H1 (cell line): ENCODE measurements around the gene METAP1D. TPM values are rescaled to one million over a fixed set of nuclear protein-coding genes. Genes with fewer than 3 reads are reported as not detected.

Experiments
- CTCF ChIA-PET: fragments of 300-600 bp; sonication (Branson Sonifier 250); formaldehyde crosslinking; loops from one replicate; lab custom pipeline; 2021; ENCODE audit not compliant: partially characterized antibody; lab: Charles Lee
- POLR2A ChIA-PET: fragments of 300-600 bp; sonication (Branson Sonifier 250); formaldehyde crosslinking; loops from one replicate; lab custom pipeline; 2021; ENCODE audit warnings: inconsistent platforms; ENCODE audit not compliant: partially characterized antibody; lab: Charles Lee
- DNase-seq, 2 experiments: peaks; one replicate each; pipeline versions ENCODE4 v3.0.0 to v3.0.0-alpha.2; 2010 to 2022; ENCODE audit warnings: low spot score in 2 of 2, low read depth in 1 of 2, mixed read lengths in 1 of 2
- FAIRE-seq: peaks from 2 replicates; lab custom pipeline; 2011; peaks lifted over from hg19 to GRCh38; lab: Jason Lieb, UNC
- H2AFZ ChIP-seq: 2 replicates; pipeline ENCODE4 v1.8.1; 2012; ENCODE audit warnings: low read length, inconsistent platforms
- H2AK5ac ChIP-seq: 2 replicates; pipeline ENCODE4 v1.6.1; 2013; ENCODE audit warnings: low read depth, low read length
- H2BK120ac ChIP-seq: replicated peaks from 2 replicates; pipeline ENCODE3; 2013; ENCODE audit warnings: low read depth, low read length, inconsistent platforms
- H2BK12ac ChIP-seq: 2 replicates; pipeline ENCODE4 v1.6.1; 2013; ENCODE audit warnings: low read depth, low read length
- H2BK15ac ChIP-seq: 2 replicates; pipeline ENCODE4 v1.6.1; 2013; ENCODE audit warnings: low read length
- H2BK20ac ChIP-seq: 2 replicates; pipeline ENCODE4 v1.6.1; 2013; ENCODE audit warnings: low read length
- H2BK5ac ChIP-seq: 2 replicates; pipeline ENCODE4 v1.6.1; 2013; ENCODE audit warnings: low read depth, low read length
- H3K14ac ChIP-seq: 2 replicates; pipeline ENCODE4 v1.6.1; 2013; ENCODE audit warnings: inconsistent platforms; ENCODE audit not compliant: insufficient read length
- H3K18ac ChIP-seq: 2 replicates; pipeline ENCODE4 v1.6.1; 2013; ENCODE audit warnings: low read length; ENCODE audit errors: extremely low read depth
- H3K23ac ChIP-seq: 2 replicates; pipeline ENCODE4 v1.6.1; 2013; ENCODE audit warnings: inconsistent platforms; ENCODE audit not compliant: insufficient read length
- H3K23me2 ChIP-seq: 2 replicates; pipeline ENCODE4 v1.6.1; 2013; ENCODE audit warnings: low read depth, low read length
- H3K27ac ChIP-seq: 2 replicates; pipeline ENCODE4 v1.6.1; 2011; ENCODE audit warnings: low read depth, low read length, inconsistent platforms
- H3K27me3 ChIP-seq, 4 experiments: replicated peaks in 1 of 4; 1 replicate in 1 of 4; 2 replicates in 3 of 4; pipeline versions ENCODE4 v1.6.1 to v1.8.1; 2011 to 2013; ENCODE audit warnings: low read length in 3 of 4, mild to moderate bottlenecking in 3 of 4, inconsistent platforms in 2 of 4, mixed read lengths in 2 of 4, moderate library complexity in 1 of 4; ENCODE audit not compliant: control insufficient read depth in 3 of 4, insufficient read depth in 3 of 4; ENCODE audit errors: extremely low read depth in 1 of 4
- H3K36me3 ChIP-seq, 4 experiments: 2 replicates each; pipeline versions ENCODE4 v1.6.1 to v1.8.1; 2011 to 2013; ENCODE audit warnings: mild to moderate bottlenecking in 4 of 4, low read length in 3 of 4, moderate library complexity in 2 of 4, control low read depth in 1 of 4, inconsistent platforms in 1 of 4; ENCODE audit not compliant: insufficient read depth in 4 of 4, control insufficient read depth in 2 of 4
- H3K4ac ChIP-seq: replicated peaks from 2 replicates; pipeline ENCODE3; 2013; ENCODE audit warnings: low read length, low read depth, mixed read lengths, inconsistent platforms; ENCODE audit not compliant: insufficient read length
- H3K4me1 ChIP-seq, 4 experiments: replicated peaks in 1 of 4; 1 replicate in 1 of 4; 2 replicates in 3 of 4; pipeline versions ENCODE4 v1.6.1 to v1.8.1; 2011 to 2013; ENCODE audit warnings: low read length in 3 of 4, inconsistent platforms in 2 of 4, mixed read lengths in 1 of 4; ENCODE audit not compliant: insufficient read depth in 4 of 4, control insufficient read depth in 3 of 4
- H3K4me2 ChIP-seq, 2 experiments: 2 replicates each; pipeline versions ENCODE4 v1.6.1 to v1.8.1; 2011 to 2013; ENCODE audit warnings: low read depth in 2 of 2, low read length in 2 of 2, control low read depth in 1 of 2, inconsistent platforms in 1 of 2, mild to moderate bottlenecking in 1 of 2; ENCODE audit not compliant: insufficient read depth in 1 of 2
- H3K4me3 ChIP-seq, 4 experiments: fragments of 200-600, 300-600 bp in 1 of 4; sonication (generic), shearing (Covaris generic), sonication (Bioruptor Twin) in 1 of 4; 2 replicates each; pipeline versions ENCODE4 v1.5.1 to v1.8.1; 2011 to 2016; ENCODE audit warnings: low read length in 4 of 4, low read depth in 3 of 4, control low read depth in 2 of 4, inconsistent platforms in 2 of 4, mild to moderate bottlenecking in 2 of 4, mixed read lengths in 1 of 4, moderate library complexity in 1 of 4; ENCODE audit not compliant: insufficient read depth in 2 of 4; ENCODE audit errors: extremely low read depth in 1 of 4
- H3K56ac ChIP-seq: replicated peaks from 2 replicates; pipeline ENCODE3; 2013; ENCODE audit warnings: low read depth, mild to moderate bottlenecking, mixed read lengths, low read length, inconsistent platforms; ENCODE audit not compliant: insufficient read length
- H3K79me1 ChIP-seq: 2 replicates; pipeline ENCODE4 v1.6.1; 2013; ENCODE audit warnings: low read depth, low read length, control low read depth
- H3K79me2 ChIP-seq, 2 experiments: 2 replicates each; pipeline versions ENCODE4 v1.6.1 to v1.8.1; 2012 to 2013; ENCODE audit warnings: low read length in 2 of 2, mild to moderate bottlenecking in 2 of 2, inconsistent platforms in 1 of 2; ENCODE audit not compliant: insufficient read depth in 2 of 2, control insufficient read depth in 1 of 2
- H3K9ac ChIP-seq, 4 experiments: replicated peaks in 1 of 4; 1 replicate in 1 of 4; 2 replicates in 3 of 4; pipeline versions ENCODE4 v1.6.1 to v1.8.1; 2011 to 2013; ENCODE audit warnings: low read depth in 3 of 4, low read length in 3 of 4, control low read depth in 2 of 4, mild to moderate bottlenecking in 2 of 4, moderate library complexity in 2 of 4, inconsistent platforms in 1 of 4; ENCODE audit errors: extremely low read depth in 1 of 4
- H3K9me3 ChIP-seq, 2 experiments: 2 replicates each; pipeline versions ENCODE4 v1.6.1 to v1.8.1; 2012 to 2013; ENCODE audit warnings: mild to moderate bottlenecking in 2 of 2, moderate library complexity in 2 of 2, control low read depth in 1 of 2, inconsistent platforms in 1 of 2, low read depth in 1 of 2, low read length in 1 of 2, mixed read lengths in 1 of 2; ENCODE audit not compliant: insufficient read depth in 2 of 2
- H4K20me1 ChIP-seq, 2 experiments: replicated peaks in 1 of 2; 2 replicates each; pipeline versions ENCODE3 to v1.8.1; 2011 to 2013; ENCODE audit warnings: inconsistent platforms in 2 of 2, low read length in 2 of 2, mild to moderate bottlenecking in 1 of 2; ENCODE audit not compliant: insufficient read depth in 2 of 2, control insufficient read depth in 1 of 2
- H4K5ac ChIP-seq: 2 replicates; pipeline ENCODE4 v1.6.1; 2013; ENCODE audit warnings: low read length, low read depth, mixed read lengths, inconsistent platforms; ENCODE audit not compliant: insufficient read length
- H4K8ac ChIP-seq: 2 replicates; pipeline ENCODE4 v1.8.0; 2013; ENCODE audit warnings: mild to moderate bottlenecking, moderate library complexity, low read length, inconsistent platforms; ENCODE audit not compliant: insufficient read depth; ENCODE audit errors: extremely low read depth
- H4K91ac ChIP-seq: replicated peaks from 2 replicates; pipeline ENCODE3; 2013; ENCODE audit warnings: low read length, mixed read lengths, inconsistent platforms; ENCODE audit not compliant: insufficient read length
- ASH2L ChIP-seq: fragments of 200-600, 300-600 bp; sonication (generic); IDR thresholded peaks from one replicate; pipeline ENCODE4 v1.7.1; 2017; ENCODE audit warnings: low read length
- BCL11A ChIP-seq, 2 experiments: IDR thresholded peaks; one replicate each; pipeline ENCODE4 v1.6.1; 2011; ENCODE audit warnings: low read depth in 2 of 2, low read length in 2 of 2, mild to moderate bottlenecking in 2 of 2
- CHD2 ChIP-seq: IDR thresholded peaks from 2 replicates; pipeline ENCODE4 v1.6.1; 2012; ENCODE audit warnings: low read length, improper control_type of control experiment
- FOSL1 ChIP-seq: IDR thresholded peaks from 2 replicates; pipeline ENCODE4 v1.6.1; 2011; ENCODE audit warnings: mild to moderate bottlenecking, low read depth, low read length, moderate library complexity; ENCODE audit not compliant: insufficient read depth
- SIN3A ChIP-seq, 2 experiments: IDR thresholded peaks in 1 of 2; conservative IDR thresholded peaks in 1 of 2; 2 replicates each; pipeline ENCODE4 v1.6.1; 2011 to 2012; ENCODE audit warnings: low read length in 2 of 2, improper control_type of control experiment in 1 of 2, low read depth in 1 of 2, mild to moderate bottlenecking in 1 of 2
- SIX5 ChIP-seq: IDR thresholded peaks from 2 replicates; pipeline ENCODE4 v1.6.1; 2011; ENCODE audit warnings: mild to moderate bottlenecking, low read depth, low read length
- SP4 ChIP-seq: IDR thresholded peaks from 2 replicates; pipeline ENCODE4 v1.6.1; 2012; ENCODE audit warnings: low read length, inconsistent platforms
- SUZ12 ChIP-seq: fragments of 200-600 bp; sonication (generic); IDR thresholded peaks from 2 replicates; pipeline ENCODE4 v1.6.1; 2012; ENCODE audit warnings: mild to moderate bottlenecking, inconsistent platforms, low read length, moderate library complexity, mixed read lengths
- YY1 ChIP-seq: IDR thresholded peaks from 2 replicates; pipeline ENCODE4 v1.6.1; 2011; ENCODE audit warnings: low read depth, mild to moderate bottlenecking, low read length
- WGBS, 2 experiments: shearing (Covaris generic) in 1 of 2; methylation state at CpG; one replicate each; pipeline versions ENCODE4 v1.1.6 to v1.1.7; 2013 to 2015; ENCODE audit warnings: low lambda C conversion rate in 2 of 2, mixed read lengths in 2 of 2, inconsistent platforms in 1 of 2, low coverage in 1 of 2, missing lambda C conversion rate in 1 of 2; ENCODE audit not compliant: insufficient replicate concordance in 2 of 2, insufficient coverage in 1 of 2, insufficient read length in 1 of 2; ENCODE audit errors: extremely low coverage in 1 of 2, missing lambda C conversion rate in 1 of 2; 5-methylcytosine and 5-hydroxymethylcytosine counted together
- polyA plus RNA-seq, 7 experiments: library from polyadenylated mRNA; depleted of rRNA in 3 of 7; stranded (reverse) in 5 of 7; unstranded in 2 of 7; fragments of >200 nt in 5 of 7; fragments of 200-250 nt in 2 of 7; gene quantifications; 1 replicate in 5 of 7; 2 replicates in 1 of 7; 4 replicates in 1 of 7; pipeline versions ENCODE4 v1.2.1 to v1.2.3, GENCODE V29; 2011 to 2013; ENCODE audit warnings: missing spikeins in 2 of 7, mixed read lengths in 2 of 7
- total RNA-seq: library from RNA; stranded (reverse); fragmentation: NEBNext Ultra II Directional; extraction: Animal tissue kit (Norgen Biotek cat#: 25700); gene quantifications from 2 replicates; pipeline ENCODE4 v1.2.1, GENCODE V29; 2021

The METAP1D gene
- total and polyA plus RNA-seq, 2 of the 8 experiments (the other 6 are each of a cell fraction or from before 2014, with no cell fraction given), result 3.9 to 6.2 TPM

DNA sequence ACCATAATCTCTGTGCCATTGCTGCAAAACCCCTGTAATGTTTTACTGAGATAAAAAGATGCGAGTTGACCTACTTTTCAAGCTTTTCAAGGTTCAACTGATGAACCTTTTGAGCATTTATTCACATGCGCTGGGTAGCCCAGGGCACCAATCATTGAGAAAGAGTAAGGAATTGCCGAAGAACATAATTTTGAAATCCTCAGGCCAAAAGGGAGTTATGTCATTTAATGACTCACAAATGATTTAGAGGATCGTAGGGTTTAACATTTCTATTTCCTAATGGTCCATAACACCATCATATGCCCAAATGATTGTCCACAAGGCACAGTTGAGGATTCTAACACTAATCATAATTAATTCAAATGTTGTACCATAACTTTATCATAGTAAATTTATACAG lies 65.4 kb downstream of the METAP1D start:
- CTCF ChIA-PET, result no interaction called here
- H3K14ac ChIP-seq, result no peak overlapping the region
- FAIRE-seq, result no peak

More for the DNA sequence above, 65.4 kb downstream of the METAP1D start:
- Histone ChIP-seq H4K5ac (no peak overlapping the region), H3K27ac (no peak overlapping the region), H3K36me3 (no peaks in the 10 kb centered on the region), H3K4me3 (no peak overlapping the region), H4K91ac (no peak overlapping the region), H2BK20ac (no peak overlapping the region), H3K9ac (no peak overlapping the region), H3K4ac (no peak overlapping the region), H3K23me2 (no peaks in the 10 kb centered on the region), H3K18ac (no peak overlapping the region), H3K23ac (no peak overlapping the region), H2BK15ac (no peak overlapping the region), H2BK5ac (no peak overlapping the region), H4K8ac (no peak overlapping the region), H2BK120ac (no peak overlapping the region), H3K79me1 (no peaks in the 10 kb centered on the region), H3K4me2 (no peak overlapping the region), H2AFZ (no peak overlapping the region), H3K27me3 (no peaks in the 10 kb centered on the region), H2BK12ac (no peak overlapping the region), H3K9me3 (no peaks in the 10 kb centered on the region), H3K79me2 (no peaks in the 10 kb centered on the region), H3K4me1 (no peaks in the 10 kb centered on the region), H4K20me1 (no peaks in the 10 kb centered on the region), H3K56ac (no peak overlapping the region), H2AK5ac (no peak overlapping the region)
- no peak for DNase-seq
- TF ChIP-seq SIN3A (conservative IDR thresholded peaks at IDR 0.05 in 1 of 2, IDR thresholded peaks at IDR 0.05 in 1 of 2; ENCODE audit: low read depth in 1 of 2, low read length in 2 of 2) (no peak), BCL11A (IDR thresholded peaks at IDR 0.05; ENCODE audit: low read depth in 2 of 2, low read length in 2 of 2) (no peak), SUZ12 (no peak), SP4 (no peak), SIX5 (no peak), CHD2 (no peak), ASH2L (no peak), YY1 (no peak), FOSL1 (no peak)
- 89% methylated on average over 4 of the region's 4 CpGs; no CpG with 5 or more reads in 1 of the 2 experiments for WGBS, 2 experiments
- POLR2A ChIA-PET, result no interaction called here
